ENCODE results near the gene DMPK. TPM values are rescaled to one million over a fixed set of nuclear protein-coding genes. Genes with fewer than 3 reads are reported as not detected.
A peak's percentile ranks its signal among the peaks of the same experiment; 100 is the strongest.

Gene DMPK
- total and polyA plus RNA-seq, 9 of the 15 experiments (the other 6 are each of a cell fraction or from before 2014, with no cell fraction given) = 0.24 to 31.3 (median 7.3) TPM

DNA sequence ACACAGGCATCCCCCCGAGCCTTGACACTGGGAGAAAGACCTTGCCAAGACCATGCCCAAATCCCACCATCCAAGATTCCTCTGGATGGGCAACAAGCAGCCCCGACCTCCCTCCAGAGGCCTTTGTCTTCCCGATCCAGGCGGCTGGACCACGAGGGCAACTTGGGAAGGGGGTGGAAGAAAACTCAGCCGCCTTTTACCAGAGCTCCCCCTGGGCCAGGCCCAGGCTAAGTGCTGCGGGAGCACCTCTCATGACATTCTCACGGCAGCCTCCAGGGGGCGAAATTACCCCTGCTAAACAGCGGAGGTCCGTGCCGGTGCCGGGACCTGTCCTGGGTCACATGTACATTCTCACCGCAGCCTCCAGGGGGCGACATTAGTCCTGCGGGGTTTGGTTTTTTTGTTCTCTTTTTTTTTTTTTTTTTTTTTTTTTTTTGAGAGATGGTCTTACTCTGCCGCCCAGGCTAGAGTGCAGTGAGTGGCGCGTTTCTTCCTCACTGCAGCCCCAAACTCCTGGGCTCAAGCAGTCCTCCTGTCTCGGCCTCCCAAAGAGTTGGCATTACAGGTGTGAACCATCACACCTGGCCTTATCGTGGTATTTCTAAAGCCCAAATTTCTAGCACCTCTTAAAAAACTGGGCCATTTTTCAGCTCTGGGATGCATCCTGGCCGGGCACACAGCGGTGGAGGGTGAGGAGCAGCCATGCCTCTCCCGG lies 34.9 kb upstream of the DMPK start (continued):
- TF ChIP-seq, protein P1, sequence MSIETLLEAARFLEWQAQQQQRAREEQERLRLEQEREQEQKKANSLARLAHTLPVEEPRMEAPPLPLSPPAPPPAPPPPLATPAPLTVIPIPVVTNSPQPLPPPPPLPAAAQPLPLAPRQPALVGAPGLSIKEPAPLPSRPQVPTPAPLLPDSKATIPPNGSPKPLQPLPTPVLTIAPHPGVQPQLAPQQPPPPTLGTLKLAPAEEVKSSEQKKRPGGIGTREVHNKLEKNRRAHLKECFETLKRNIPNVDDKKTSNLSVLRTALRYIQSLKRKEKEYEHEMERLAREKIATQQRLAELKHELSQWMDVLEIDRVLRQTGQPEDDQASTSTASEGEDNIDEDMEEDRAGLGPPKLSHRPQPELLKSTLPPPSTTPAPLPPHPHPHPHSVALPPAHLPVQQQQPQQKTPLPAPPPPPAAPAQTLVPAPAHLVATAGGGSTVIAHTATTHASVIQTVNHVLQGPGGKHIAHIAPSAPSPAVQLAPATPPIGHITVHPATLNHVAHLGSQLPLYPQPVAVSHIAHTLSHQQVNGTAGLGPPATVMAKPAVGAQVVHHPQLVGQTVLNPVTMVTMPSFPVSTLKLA (conservative IDR thresholded peaks at IDR 0.05) = peak in 1 of 2 experiments; percentile 69
- TF ChIP-seq MAX (CRISPR knock-in tag; IDR thresholded peaks at IDR 0.05) = peak; percentile 63
- TF ChIP-seq CBX3 (IDR thresholded peaks at IDR 0.05; ENCODE audit: borderline replicate concordance in 1 of 2, low read length in 2 of 2) = peak in 1 of 2 experiments; percentile 72; a peak in 1 of 3 replicates
- peak; percentile 41; the same call in 1 of the 2 replicates for TF ChIP-seq STAG1 (CRISPR knock-in tag; IDR thresholded peaks at IDR 0.05; ENCODE audit: borderline replicate concordance)
- TF ChIP-seq, protein P2, sequence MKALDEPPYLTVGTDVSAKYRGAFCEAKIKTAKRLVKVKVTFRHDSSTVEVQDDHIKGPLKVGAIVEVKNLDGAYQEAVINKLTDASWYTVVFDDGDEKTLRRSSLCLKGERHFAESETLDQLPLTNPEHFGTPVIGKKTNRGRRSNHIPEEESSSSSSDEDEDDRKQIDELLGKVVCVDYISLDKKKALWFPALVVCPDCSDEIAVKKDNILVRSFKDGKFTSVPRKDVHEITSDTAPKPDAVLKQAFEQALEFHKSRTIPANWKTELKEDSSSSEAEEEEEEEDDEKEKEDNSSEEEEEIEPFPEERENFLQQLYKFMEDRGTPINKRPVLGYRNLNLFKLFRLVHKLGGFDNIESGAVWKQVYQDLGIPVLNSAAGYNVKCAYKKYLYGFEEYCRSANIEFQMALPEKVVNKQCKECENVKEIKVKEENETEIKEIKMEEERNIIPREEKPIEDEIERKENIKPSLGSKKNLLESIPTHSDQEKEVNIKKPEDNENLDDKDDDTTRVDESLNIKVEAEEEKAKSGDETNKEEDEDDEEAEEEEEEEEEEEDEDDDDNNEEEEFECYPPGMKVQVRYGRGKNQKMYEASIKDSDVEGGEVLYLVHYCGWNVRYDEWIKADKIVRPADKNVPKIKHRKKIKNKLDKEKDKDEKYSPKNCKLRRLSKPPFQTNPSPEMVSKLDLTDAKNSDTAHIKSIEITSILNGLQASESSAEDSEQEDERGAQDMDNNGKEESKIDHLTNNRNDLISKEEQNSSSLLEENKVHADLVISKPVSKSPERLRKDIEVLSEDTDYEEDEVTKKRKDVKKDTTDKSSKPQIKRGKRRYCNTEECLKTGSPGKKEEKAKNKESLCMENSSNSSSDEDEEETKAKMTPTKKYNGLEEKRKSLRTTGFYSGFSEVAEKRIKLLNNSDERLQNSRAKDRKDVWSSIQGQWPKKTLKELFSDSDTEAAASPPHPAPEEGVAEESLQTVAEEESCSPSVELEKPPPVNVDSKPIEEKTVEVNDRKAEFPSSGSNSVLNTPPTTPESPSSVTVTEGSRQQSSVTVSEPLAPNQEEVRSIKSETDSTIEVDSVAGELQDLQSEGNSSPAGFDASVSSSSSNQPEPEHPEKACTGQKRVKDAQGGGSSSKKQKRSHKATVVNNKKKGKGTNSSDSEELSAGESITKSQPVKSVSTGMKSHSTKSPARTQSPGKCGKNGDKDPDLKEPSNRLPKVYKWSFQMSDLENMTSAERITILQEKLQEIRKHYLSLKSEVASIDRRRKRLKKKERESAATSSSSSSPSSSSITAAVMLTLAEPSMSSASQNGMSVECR (CRISPR knock-in tag; IDR thresholded peaks at IDR 0.05) = 0 out of 2 replicates have a peak, but pooled peaks have one; percentile 22
- TF ChIP-seq DPF2 (IDR thresholded peaks at IDR 0.05) = 0 out of 2 replicates have a peak, but pooled peaks have one; percentile 30
- TF ChIP-seq, protein P3, sequence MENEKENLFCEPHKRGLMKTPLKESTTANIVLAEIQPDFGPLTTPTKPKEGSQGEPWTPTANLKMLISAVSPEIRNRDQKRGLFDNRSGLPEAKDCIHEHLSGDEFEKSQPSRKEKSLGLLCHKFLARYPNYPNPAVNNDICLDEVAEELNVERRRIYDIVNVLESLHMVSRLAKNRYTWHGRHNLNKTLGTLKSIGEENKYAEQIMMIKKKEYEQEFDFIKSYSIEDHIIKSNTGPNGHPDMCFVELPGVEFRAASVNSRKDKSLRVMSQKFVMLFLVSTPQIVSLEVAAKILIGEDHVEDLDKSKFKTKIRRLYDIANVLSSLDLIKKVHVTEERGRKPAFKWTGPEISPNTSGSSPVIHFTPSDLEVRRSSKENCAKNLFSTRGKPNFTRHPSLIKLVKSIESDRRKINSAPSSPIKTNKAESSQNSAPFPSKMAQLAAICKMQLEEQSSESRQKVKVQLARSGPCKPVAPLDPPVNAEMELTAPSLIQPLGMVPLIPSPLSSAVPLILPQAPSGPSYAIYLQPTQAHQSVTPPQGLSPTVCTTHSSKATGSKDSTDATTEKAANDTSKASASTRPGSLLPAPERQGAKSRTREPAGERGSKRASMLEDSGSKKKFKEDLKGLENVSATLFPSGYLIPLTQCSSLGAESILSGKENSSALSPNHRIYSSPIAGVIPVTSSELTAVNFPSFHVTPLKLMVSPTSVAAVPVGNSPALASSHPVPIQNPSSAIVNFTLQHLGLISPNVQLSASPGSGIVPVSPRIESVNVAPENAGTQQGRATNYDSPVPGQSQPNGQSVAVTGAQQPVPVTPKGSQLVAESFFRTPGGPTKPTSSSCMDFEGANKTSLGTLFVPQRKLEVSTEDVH (IDR thresholded peaks at IDR 0.05; ENCODE audit: low read depth, partially characterized antibody) = peak; percentile 63
- no peak for TF ChIP-seq TCFL5 (CRISPR knock-in tag; conservative IDR thresholded peaks at IDR 0.05)
- TF ChIP-seq, protein P4, sequence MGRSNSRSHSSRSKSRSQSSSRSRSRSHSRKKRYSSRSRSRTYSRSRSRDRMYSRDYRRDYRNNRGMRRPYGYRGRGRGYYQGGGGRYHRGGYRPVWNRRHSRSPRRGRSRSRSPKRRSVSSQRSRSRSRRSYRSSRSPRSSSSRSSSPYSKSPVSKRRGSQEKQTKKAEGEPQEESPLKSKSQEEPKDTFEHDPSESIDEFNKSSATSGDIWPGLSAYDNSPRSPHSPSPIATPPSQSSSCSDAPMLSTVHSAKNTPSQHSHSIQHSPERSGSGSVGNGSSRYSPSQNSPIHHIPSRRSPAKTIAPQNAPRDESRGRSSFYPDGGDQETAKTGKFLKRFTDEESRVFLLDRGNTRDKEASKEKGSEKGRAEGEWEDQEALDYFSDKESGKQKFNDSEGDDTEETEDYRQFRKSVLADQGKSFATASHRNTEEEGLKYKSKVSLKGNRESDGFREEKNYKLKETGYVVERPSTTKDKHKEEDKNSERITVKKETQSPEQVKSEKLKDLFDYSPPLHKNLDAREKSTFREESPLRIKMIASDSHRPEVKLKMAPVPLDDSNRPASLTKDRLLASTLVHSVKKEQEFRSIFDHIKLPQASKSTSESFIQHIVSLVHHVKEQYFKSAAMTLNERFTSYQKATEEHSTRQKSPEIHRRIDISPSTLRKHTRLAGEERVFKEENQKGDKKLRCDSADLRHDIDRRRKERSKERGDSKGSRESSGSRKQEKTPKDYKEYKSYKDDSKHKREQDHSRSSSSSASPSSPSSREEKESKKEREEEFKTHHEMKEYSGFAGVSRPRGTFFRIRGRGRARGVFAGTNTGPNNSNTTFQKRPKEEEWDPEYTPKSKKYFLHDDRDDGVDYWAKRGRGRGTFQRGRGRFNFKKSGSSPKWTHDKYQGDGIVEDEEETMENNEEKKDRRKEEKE (IDR thresholded peaks at IDR 0.05; ENCODE audit: borderline replicate concordance in 1 of 2, control insufficient read depth in 1 of 2, low read depth in 2 of 2, low read length in 1 of 2) = 0 out of 4 replicates have a peak, but pooled peaks of 1 of the 2 experiments have one; percentile 70

Data from K562 (cell line).